Astrocyte (in vitro differentiated cells and primary cell): ENCODE results near the gene ANGPTL7. TPM values are rescaled to one million over a fixed set of nuclear protein-coding genes. Genes with fewer than 3 reads are reported as not detected.

Experiments
- DNase-seq: peaks from one replicate; pipeline ENCODE4 v3.0.0-alpha.2; 2010; ENCODE audit warnings: low read depth
- FAIRE-seq: peaks from 2 replicates; lab custom pipeline; 2011; peaks lifted over from hg19 to GRCh38; lab: Jason Lieb, UNC
- H2AFZ ChIP-seq: 2 replicates; pipeline ENCODE4 v1.6.0; 2012; ENCODE audit warnings: low read depth, low read length, inconsistent platforms
- H3K27ac ChIP-seq: 2 replicates; pipeline ENCODE4 v1.5.1; 2011; ENCODE audit warnings: low read depth, low read length, inconsistent platforms
- H3K27me3 ChIP-seq: 2 replicates; pipeline ENCODE4 v1.6.0; 2011; ENCODE audit warnings: low read length, inconsistent platforms; ENCODE audit not compliant: insufficient read depth
- H3K36me3 ChIP-seq: 2 replicates; pipeline ENCODE4 v1.5.1; 2011; ENCODE audit warnings: low read length, inconsistent platforms; ENCODE audit not compliant: insufficient read depth
- H3K4me1 ChIP-seq: 2 replicates; pipeline ENCODE4 v1.5.1; 2011; ENCODE audit warnings: low read length, inconsistent platforms; ENCODE audit not compliant: insufficient read depth
- H3K4me2 ChIP-seq: 2 replicates; pipeline ENCODE4 v1.6.0; 2012; ENCODE audit warnings: low read length, inconsistent platforms
- H3K4me3 ChIP-seq: 2 replicates; pipeline ENCODE4 v1.5.1; 2011; ENCODE audit warnings: low read depth, mild to moderate bottlenecking, low read length, inconsistent platforms; ENCODE audit not compliant: insufficient read depth
- H3K79me2 ChIP-seq: 2 replicates; pipeline ENCODE4 v1.6.0; 2012; ENCODE audit warnings: mild to moderate bottlenecking, low read length, inconsistent platforms; ENCODE audit not compliant: insufficient read depth
- H3K9ac ChIP-seq: 2 replicates; pipeline ENCODE4 v1.6.0; 2012; ENCODE audit warnings: mild to moderate bottlenecking, low read length, inconsistent platforms
- H3K9me3 ChIP-seq: 2 replicates; pipeline ENCODE4 v1.5.1; 2012; ENCODE audit warnings: low read depth, mild to moderate bottlenecking, low read length, inconsistent platforms; ENCODE audit not compliant: insufficient read depth
- H4K20me1 ChIP-seq: 2 replicates; pipeline ENCODE4 v1.6.0; 2012; ENCODE audit warnings: low read length, inconsistent platforms; ENCODE audit not compliant: insufficient read depth
- H3K27ac Mint-ChIP-seq: one replicate; pipeline ENCODE4 v1.8.0; 2021; ENCODE audit warnings: mild to moderate bottlenecking, mixed read lengths; ENCODE audit not compliant: unreplicated experiment
- H3K27me3 Mint-ChIP-seq: one replicate; pipeline ENCODE4 v1.8.0; 2021; ENCODE audit warnings: low read depth, mixed read lengths; ENCODE audit not compliant: unreplicated experiment
- H3K36me3 Mint-ChIP-seq: one replicate; pipeline ENCODE4 v1.8.0; 2021; ENCODE audit warnings: low read depth, mixed read lengths; ENCODE audit not compliant: unreplicated experiment
- H3K4me1 Mint-ChIP-seq: one replicate; pipeline ENCODE4 v1.8.0; 2021; ENCODE audit warnings: low read depth, mixed read lengths; ENCODE audit not compliant: unreplicated experiment
- H3K4me3 Mint-ChIP-seq: one replicate; pipeline ENCODE4 v1.8.0; 2021; ENCODE audit warnings: mild to moderate bottlenecking, moderate library complexity, mixed read lengths; ENCODE audit not compliant: unreplicated experiment
- H3K9me3 Mint-ChIP-seq: one replicate; pipeline ENCODE4 v1.8.0; 2021; ENCODE audit warnings: mild to moderate bottlenecking, mixed read lengths; ENCODE audit not compliant: unreplicated experiment
- CTCF ChIP-seq: IDR thresholded peaks from 2 replicates; pipeline ENCODE4 v1.5.1; 2011; ENCODE audit warnings: low read depth, mild to moderate bottlenecking, inconsistent platforms, low read length, moderate library complexity; ENCODE audit not compliant: insufficient read depth
- EZH2 ChIP-seq: IDR thresholded peaks from 2 replicates; pipeline ENCODE4 v1.6.1; 2012; ENCODE audit warnings: mild to moderate bottlenecking, low read length, inconsistent platforms; ENCODE audit not compliant: insufficient read depth
- total RNA-seq: library from RNA; stranded (reverse); gene quantifications from 2 replicates; pipeline ENCODE4 v1.2.1, GENCODE V29; 2021

Gene ANGPTL7
- total RNA-seq, 1 donor from 2014 or later: 0.86 TPM

- H3K27ac Mint-ChIP-seq: no peak overlapping the region
- Histone ChIP-seq H3K4me3 (no peak overlapping the region), H3K36me3 (peaks cover 34% of the 10 kb centered on the region), H3K79me2 (no peaks in the 10 kb centered on the region), H3K27me3 (no peaks in the 10 kb centered on the region), H3K9me3 (peaks cover 3% of the 10 kb centered on the region), H3K4me2 (no peak overlapping the region), H2AFZ (no peak overlapping the region), H4K20me1 (peaks cover 19% of the 10 kb centered on the region), H3K9ac (no peak overlapping the region), H3K27ac (no peak overlapping the region), H3K4me1 (no peaks in the 10 kb centered on the region)
- no peaks in the 10 kb centered on the region for H3K27me3 Mint-ChIP-seq
- H3K36me3 Mint-ChIP-seq: peaks cover 22% of the 10 kb centered on the region
- no peak for TF ChIP-seq EZH2
- TF ChIP-seq CTCF: no peak
- H3K4me3 Mint-ChIP-seq: no peak overlapping the region
- H3K9me3 Mint-ChIP-seq: no peaks in the 10 kb centered on the region
- H3K4me1 Mint-ChIP-seq: peaks cover 6% of the 10 kb centered on the region
- DNase-seq (no peak), FAIRE-seq (no peak)
These were observed 9.9 kb downstream of the ANGPTL7 start for GRCh38 chr1:11198851-11199594.

- Histone ChIP-seq H3K27ac (no peak overlapping the region), H3K36me3 (peaks cover 55% of the 10 kb centered on the region), H3K9me3 (no peaks in the 10 kb centered on the region), H2AFZ (no peak overlapping the region), H3K9ac (no peak overlapping the region), H3K4me1 (no peaks in the 10 kb centered on the region), H3K27me3 (no peaks in the 10 kb centered on the region), H3K4me3 (no peak overlapping the region), H4K20me1 (no peaks in the 10 kb centered on the region), H3K79me2 (no peaks in the 10 kb centered on the region), H3K4me2 (no peak overlapping the region)
- Mint-ChIP-seq H3K9me3 (no peaks in the 10 kb centered on the region), H3K27me3 (no peaks in the 10 kb centered on the region), H3K4me1 (no peaks in the 10 kb centered on the region), H3K36me3 (peaks cover 23% of the 10 kb centered on the region), H3K27ac (no peak overlapping the region), H3K4me3 (no peak overlapping the region)
- DNase-seq: no peak
- no peak for FAIRE-seq
- TF ChIP-seq CTCF: no peak
- no peak for TF ChIP-seq EZH2
These were observed 15.4 kb downstream of the ANGPTL7 start for GRCh38 chr1:11204396-11205190.
